Measurements from ENCODE around the gene ZFP92. TPM values are rescaled to one million over a fixed set of nuclear protein-coding genes. Genes with fewer than 3 reads are reported as not detected.

Gene ZFP92
- total RNA-seq, 1 donor from 2014 or later, result 0.96 TPM

GRCh38 chrX:153446636-153446936 is 35.3 kb downstream of the ZFP92 start:
- no peak for DNase-seq (ENCODE audit: low spot score in 2 of 2)
- Histone ChIP-seq H3K4me1 (no peaks in the 10 kb centered on the region), H3K9me3 (no peaks in the 10 kb centered on the region), H3K27ac (no peak overlapping the region), H3K4me3 (no peak overlapping the region), H3K27me3 (no peaks in the 10 kb centered on the region), H3K36me3 (peaks cover 5 to 9% of the 10 kb centered on the region in 2 donors)
- no peak for TF ChIP-seq CTCF (IDR thresholded peaks at IDR 0.05)
- intact Hi-C loops (cut with DNase I), result loop anchor here (10.0 kb wide), 1 partner anchor 412 kb away; no protein-coding TSS in a partner anchor

DNA sequence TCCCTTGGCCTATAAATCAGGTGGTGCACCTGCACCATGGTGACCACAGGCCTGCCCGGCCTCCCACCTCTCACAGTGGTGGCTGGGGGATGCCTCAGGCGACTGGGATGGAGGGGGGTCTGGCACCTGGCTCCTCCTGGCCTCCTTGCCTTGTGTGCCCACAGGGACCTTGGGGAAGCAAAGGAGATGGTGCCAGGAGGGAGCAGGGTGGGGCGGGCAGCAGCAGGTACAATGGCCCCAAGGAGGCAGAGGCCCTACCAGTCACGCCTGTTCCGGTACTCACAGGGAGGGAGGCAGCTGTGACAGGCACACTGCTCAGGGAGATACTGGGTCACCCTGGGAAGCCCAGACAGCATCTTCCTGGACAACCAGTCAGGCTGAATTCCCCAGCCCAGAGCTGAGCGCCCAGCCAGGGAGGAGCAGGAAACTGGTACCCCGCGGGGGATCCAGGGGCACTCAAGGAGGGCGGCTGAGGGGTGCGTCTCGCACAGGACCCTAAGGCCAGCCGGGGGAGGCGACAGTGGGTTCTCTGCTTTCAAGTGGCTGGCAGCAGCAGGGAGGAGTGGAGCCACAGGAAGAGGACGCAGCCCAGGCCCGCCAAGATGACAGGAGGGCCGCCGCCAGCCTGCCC is 35.8 kb downstream of the ZFP92 start:
- DNase-seq (ENCODE audit: low spot score in 2 of 2), result no peak
- Histone ChIP-seq H3K4me3 (no peak overlapping the region), H3K27me3 (no peaks in the 10 kb centered on the region), H3K27ac (no peak overlapping the region), H3K9me3 (no peaks in the 10 kb centered on the region), H3K4me1 (no peaks in the 10 kb centered on the region), H3K36me3 (peaks cover 5 to 9% of the 10 kb centered on the region in 2 donors)
- intact Hi-C loops (cut with DNase I), result loop anchor here (10.0 kb wide), 1 partner anchor 412 kb away; no protein-coding TSS in a partner anchor
- TF ChIP-seq CTCF (IDR thresholded peaks at IDR 0.05), result no peak

GRCh38 chrX:153447581-153447960 is 36.3 kb downstream of the ZFP92 start:
- no peaks in the 10 kb centered on the region for H3K4me1 ChIP-seq
- H3K27ac ChIP-seq, result no peak overlapping the region
- intact Hi-C loops (cut with DNase I), result loop anchor here (10.0 kb wide), 1 partner anchor 413 kb away; no protein-coding TSS in a partner anchor
- no peaks in the 10 kb centered on the region for H3K27me3 ChIP-seq
- H3K4me3 ChIP-seq, result no peak overlapping the region
- no peak for TF ChIP-seq CTCF (IDR thresholded peaks at IDR 0.05)
- no peaks in the 10 kb centered on the region for H3K9me3 ChIP-seq
- peaks cover 5 to 9% of the 10 kb centered on the region in 2 donors for H3K36me3 ChIP-seq
- no peak for DNase-seq (ENCODE audit: low spot score in 2 of 2)

DNA sequence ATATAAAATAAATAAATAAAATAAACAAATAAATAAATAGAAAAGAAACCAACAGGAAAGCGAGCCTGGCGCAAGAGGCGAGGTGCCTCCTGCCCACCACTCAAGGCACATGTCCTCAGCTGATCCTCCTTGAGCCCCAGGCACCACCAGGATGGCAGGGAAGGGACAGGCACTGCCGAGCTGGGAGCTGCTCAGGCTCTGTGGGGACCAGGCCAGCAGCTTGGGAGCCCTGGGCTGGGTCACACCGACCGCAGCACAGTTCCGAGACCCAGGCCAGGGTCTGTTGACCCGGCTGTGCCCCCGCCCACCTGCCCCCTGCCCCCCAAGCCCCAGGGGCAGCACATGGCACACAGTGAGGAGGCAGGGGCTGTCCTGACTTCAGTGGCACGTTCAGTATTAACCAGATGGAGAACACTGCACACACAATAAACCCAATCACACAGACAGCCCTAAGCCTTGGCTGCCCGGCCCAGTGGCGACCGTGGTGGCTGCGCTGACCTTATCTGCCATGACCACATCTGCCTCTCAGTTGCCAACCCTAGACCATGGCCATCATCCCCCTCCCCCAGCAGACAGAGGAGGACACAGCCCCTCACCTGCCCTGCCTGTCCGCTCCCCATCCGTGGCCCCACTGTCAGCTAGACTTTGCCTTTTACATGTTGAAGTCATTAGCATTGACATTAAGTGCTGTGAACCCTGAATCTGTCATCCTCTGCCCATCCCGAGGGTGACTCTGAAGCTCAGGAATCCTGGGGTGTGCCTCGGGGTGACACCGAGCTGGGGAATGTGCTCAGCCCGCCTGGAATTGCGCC is 37.5 kb downstream of the ZFP92 start:
- no peak for DNase-seq (ENCODE audit: low spot score in 2 of 2)
- intact Hi-C loops (cut with DNase I), result loop anchor here (10.0 kb wide), 1 partner anchor 414 kb away; no protein-coding TSS in a partner anchor
- no peak overlapping the region for H3K4me3 ChIP-seq
- TF ChIP-seq CTCF (IDR thresholded peaks at IDR 0.05), result no peak
- no peak overlapping the region for H3K27ac ChIP-seq
- no peaks in the 10 kb centered on the region for H3K27me3 ChIP-seq
- H3K9me3 ChIP-seq, result no peaks in the 10 kb centered on the region
- H3K4me1 ChIP-seq, result no peaks in the 10 kb centered on the region
- H3K36me3 ChIP-seq, result peaks cover 5 to 13% of the 10 kb centered on the region in 2 donors

DNA sequence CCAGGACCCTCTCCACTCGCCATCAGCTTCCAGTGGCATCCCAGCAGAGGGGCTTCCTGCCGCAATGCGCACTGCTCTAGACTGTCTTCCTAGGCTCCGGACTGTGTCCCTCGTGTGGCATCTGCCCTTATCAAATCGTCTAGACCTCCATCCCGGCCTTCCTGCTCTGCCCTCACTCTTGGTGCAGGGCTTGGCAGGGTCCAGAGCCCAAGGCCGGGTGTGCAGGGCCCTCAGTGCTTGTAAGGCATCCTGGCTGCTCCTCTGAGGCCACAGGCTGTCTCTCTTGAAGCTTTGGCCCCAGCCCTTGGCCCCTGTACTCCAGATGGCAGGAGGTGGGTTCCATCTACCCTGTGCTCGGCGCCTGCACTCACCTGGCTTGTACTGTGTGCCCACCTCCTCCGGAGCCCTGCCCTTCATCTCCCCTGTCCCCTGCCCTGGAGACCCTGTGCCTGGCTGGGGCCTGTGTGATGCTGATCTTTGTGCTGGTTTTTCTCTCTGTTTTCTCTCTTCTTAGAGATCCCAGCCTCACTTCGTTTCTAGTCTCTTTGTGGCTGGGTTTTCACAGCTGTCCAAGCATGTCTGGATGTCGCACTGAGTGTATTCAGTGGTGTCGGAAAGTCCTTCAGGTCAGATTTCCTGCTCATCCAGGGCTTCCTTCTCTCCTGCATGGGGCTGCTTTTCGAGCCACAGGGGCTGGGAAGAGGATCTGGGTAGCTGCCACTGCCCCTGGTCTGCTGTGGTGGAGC is 38.3 kb downstream of the ZFP92 start:
- H3K4me1 ChIP-seq, result no peaks in the 10 kb centered on the region
- no peak for TF ChIP-seq CTCF (IDR thresholded peaks at IDR 0.05)
- intact Hi-C loops (cut with DNase I), result loop anchor here (10.0 kb wide), 1 partner anchor 415 kb away; no protein-coding TSS in a partner anchor
- H3K4me3 ChIP-seq, result no peak overlapping the region
- no peaks in the 10 kb centered on the region for H3K27me3 ChIP-seq
- peaks cover 5 to 20% of the 10 kb centered on the region in 2 donors for H3K36me3 ChIP-seq
- H3K9me3 ChIP-seq, result no peaks in the 10 kb centered on the region
- no peak for DNase-seq (ENCODE audit: low spot score in 2 of 2)
- no peak overlapping the region for H3K27ac ChIP-seq
